Measurements from ENCODE around the gene MRM2.

Gene MRM2

DNA sequence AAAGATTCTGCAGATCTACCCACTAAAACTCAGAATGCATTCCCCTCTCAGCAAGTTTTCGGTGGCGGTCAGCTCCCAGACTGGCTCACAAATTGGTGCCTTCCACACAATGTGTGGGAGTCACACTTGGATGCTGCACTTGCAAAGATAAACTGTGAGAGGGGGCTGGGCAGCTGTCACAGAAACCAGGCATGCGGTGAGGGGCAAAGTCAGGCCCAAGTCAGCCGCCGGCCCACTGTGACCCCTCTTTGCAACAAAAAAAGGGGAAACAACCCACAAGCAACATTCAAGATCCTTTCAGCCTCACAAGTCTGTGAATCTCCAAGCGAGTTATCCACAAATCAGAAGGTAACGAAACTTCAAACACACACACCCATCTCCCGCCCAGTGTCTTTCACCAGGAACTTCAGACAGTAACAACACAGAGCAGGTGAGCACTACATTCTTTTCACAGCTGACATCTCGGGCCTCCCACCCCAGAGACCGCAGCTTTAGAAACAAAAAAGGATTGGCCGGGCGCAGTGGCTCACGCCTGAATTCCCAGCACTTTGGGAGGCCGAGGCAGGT is 40.3 kb upstream of the MRM2 start:
- TF ChIP-seq, protein P1, sequence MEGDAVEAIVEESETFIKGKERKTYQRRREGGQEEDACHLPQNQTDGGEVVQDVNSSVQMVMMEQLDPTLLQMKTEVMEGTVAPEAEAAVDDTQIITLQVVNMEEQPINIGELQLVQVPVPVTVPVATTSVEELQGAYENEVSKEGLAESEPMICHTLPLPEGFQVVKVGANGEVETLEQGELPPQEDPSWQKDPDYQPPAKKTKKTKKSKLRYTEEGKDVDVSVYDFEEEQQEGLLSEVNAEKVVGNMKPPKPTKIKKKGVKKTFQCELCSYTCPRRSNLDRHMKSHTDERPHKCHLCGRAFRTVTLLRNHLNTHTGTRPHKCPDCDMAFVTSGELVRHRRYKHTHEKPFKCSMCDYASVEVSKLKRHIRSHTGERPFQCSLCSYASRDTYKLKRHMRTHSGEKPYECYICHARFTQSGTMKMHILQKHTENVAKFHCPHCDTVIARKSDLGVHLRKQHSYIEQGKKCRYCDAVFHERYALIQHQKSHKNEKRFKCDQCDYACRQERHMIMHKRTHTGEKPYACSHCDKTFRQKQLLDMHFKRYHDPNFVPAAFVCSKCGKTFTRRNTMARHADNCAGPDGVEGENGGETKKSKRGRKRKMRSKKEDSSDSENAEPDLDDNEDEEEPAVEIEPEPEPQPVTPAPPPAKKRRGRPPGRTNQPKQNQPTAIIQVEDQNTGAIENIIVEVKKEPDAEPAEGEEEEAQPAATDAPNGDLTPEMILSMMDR (IDR thresholded peaks at IDR 0.05; ENCODE audit: low read depth, low read length): no peak
- H3K4me3 ChIP-seq (ENCODE audit: low read depth, low read length): no peak overlapping the region

DNA sequence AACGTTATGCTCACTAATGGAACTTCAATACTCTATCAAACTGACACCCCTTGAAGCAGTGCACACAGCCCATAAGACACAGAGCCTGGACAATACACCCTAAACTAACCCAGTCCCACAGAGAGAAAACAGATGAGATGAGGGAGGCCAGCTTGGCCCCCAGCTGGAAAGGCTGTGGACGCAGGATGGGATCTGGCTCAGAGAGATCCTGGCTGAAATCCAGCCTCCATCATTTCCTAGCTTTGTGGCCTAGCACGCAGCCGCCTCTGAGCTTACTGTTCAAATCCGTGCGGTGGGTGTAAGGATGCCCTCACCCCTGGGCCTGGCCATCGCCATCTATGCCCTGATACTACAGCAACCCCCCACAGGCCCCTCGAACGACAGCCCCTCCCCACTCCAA is 39.5 kb upstream of the MRM2 start:
- H3K4me3 ChIP-seq (ENCODE audit: low read depth, low read length): no peak overlapping the region
- TF ChIP-seq, protein P1 (IDR thresholded peaks at IDR 0.05; ENCODE audit: low read depth, low read length): no peak

DNA sequence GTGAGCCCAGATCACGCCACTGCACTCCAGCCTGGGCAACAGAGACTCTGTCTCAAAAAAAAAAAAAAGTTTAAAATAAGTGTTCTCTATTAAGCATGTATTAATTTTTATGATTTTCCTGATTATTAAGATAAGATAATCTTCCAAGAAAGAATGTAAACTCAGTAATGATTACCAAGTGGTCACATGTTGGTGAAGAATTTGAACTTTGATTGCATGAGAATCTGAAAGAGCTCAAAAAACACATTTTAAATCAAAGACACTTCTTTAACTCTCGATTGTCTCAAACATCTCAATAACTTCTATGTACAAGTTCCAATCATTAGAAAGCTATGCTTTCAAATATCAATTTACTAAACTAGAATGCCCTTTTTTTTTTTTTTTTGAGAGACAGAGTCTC is 38.4 kb upstream of the MRM2 start:
- TF ChIP-seq, protein P1 (IDR thresholded peaks at IDR 0.05; ENCODE audit: low read depth, low read length): no peak
- no peak overlapping the region for H3K4me3 ChIP-seq (ENCODE audit: low read depth, low read length)

DNA sequence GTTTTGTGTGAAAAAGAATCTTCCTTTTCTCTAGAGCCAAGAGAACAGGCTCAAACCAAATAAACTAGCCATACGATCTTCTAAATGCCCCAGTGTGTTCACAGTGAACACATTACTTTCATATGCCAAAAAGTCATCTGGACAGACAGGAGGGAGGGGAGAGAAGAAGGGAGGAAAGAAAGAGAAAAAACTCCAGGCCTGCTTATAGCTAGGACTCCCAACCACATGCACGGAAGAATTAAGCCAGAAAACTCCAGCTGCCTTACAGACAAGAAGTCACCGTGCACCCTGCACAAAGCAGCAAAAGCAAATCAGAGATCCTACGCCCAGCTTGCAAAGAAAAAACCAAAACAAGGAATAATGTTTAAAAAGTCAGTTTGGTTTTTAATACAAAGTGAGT is 37.9 kb upstream of the MRM2 start:
- TF ChIP-seq, protein P1 (IDR thresholded peaks at IDR 0.05; ENCODE audit: low read depth, low read length): no peak
- H3K4me3 ChIP-seq (ENCODE audit: low read depth, low read length): no peak overlapping the region

DNA sequence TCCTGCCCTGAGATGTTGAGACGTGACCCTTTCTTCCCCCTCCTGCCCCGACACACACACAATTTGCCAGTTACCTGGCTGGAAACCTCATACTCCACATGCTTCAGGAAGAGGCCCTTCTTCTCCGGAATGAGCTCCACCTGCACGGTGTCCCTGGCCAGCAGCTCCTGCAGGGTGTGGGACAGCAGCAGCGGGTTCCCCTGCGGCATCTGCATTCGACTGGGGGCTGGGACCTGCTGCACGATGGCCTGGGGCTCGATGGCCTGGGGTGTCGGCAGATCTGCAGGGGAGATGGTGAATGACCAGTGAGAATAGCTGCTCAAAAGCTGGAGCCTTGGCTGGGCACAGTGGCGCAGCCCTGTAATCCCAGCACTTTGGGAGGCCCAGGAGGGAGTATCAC is 36.0 kb upstream of the MRM2 start:
- no peak overlapping the region for H3K4me3 ChIP-seq (ENCODE audit: low read depth, low read length)
- TF ChIP-seq, protein P1 (IDR thresholded peaks at IDR 0.05; ENCODE audit: low read depth, low read length): no peak

DNA sequence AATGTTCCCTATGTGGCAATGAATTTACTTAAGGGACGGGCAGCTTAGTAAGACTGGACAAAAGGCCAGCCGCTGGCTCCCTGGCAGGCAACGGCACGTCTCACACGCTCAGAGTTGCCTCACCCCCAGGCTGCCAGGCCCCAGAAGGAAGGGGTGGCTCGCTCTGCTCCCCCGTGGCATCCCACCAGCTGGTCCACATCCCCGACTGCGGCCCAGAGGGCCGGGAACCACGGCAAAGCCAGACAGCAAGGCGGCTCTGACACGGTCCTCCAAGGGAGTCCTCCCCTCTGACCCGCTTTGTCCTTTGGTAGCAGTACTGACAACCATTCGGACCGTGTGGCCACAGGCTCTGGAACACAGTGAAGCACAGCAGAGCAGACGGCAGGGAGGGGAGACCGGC is 34.1 kb upstream of the MRM2 start:
- TF ChIP-seq, protein P1 (IDR thresholded peaks at IDR 0.05; ENCODE audit: low read depth, low read length): no peak
- no peak overlapping the region for H3K4me3 ChIP-seq (ENCODE audit: low read depth, low read length)

DNA sequence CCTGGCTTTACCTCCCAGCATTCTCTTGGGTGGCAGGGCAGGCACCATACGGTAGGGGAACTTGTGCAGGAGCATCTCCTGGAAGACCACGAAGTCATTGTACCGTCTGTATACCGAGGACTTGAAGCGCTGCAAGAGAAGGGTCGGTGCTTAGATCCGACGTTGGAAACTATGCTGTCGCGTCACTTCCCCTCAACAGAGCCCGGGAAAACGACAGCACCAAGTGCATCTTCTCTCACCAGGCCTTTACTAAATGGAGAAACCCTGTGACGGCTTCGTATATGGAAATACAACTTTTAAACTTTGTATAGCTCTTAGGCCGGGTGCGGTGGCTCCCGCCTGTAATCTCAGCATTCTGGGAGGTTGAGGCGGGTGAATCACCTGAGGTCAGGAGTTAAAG is 33.1 kb upstream of the MRM2 start:
- TF ChIP-seq, protein P1 (IDR thresholded peaks at IDR 0.05; ENCODE audit: low read depth, low read length): no peak

More for the DNA sequence above, 33.1 kb upstream of the MRM2 start:
- no peak overlapping the region for H3K4me3 ChIP-seq (ENCODE audit: low read depth, low read length)
